Kidney (tissue), 14 donors: ENCODE data around the gene PDZD2. TPM values are rescaled to one million over a fixed set of nuclear protein-coding genes. Genes with fewer than 3 reads are reported as not detected.
"Not testable (repeated sequence)": the region's sequence is repeated elsewhere in the genome, so short reads cannot be mapped to it uniquely, and the experiment has no call there.

Source experiments
- DNase-seq, 5 donors: peaks; one replicate each; pipeline ENCODE4 v3.0.0-alpha.2; 2013 to 2020
- FAIRE-seq: peaks from 2 replicates; lab custom pipeline; 2012; peaks lifted over from hg19 to GRCh38; lab: Jason Lieb, UNC
- H3K27ac ChIP-seq, 2 donors: one replicate each; pipeline ENCODE4 v1.7.0; 2013; ENCODE audit warnings: low read depth in 2 of 2, low read length in 2 of 2, inconsistent platforms in 1 of 2
- H3K27me3 ChIP-seq: one replicate; pipeline ENCODE4 v1.7.1; 2013; ENCODE audit warnings: low read length, inconsistent platforms; ENCODE audit not compliant: control insufficient read depth, insufficient read depth
- H3K36me3 ChIP-seq, 3 donors: one replicate each; pipeline versions ENCODE4 v1.7.0 to v1.7.1; 2013; ENCODE audit warnings: low read length in 3 of 3, control low read depth in 1 of 3, inconsistent platforms in 1 of 3; ENCODE audit not compliant: insufficient read depth in 3 of 3, control insufficient read depth in 2 of 3
- H3K4me1 ChIP-seq, 3 donors: one replicate each; pipeline versions ENCODE4 v1.7.0 to v1.7.1; 2013; ENCODE audit warnings: low read length in 3 of 3, inconsistent platforms in 1 of 3, low read depth in 1 of 3; ENCODE audit not compliant: control insufficient read depth in 2 of 3, insufficient read depth in 2 of 3
- H3K4me3 ChIP-seq, 3 donors: one replicate each; pipeline versions ENCODE4 v1.7.0 to v1.8.1; 2013; ENCODE audit warnings: low read length in 3 of 3, control low read depth in 1 of 3, inconsistent platforms in 1 of 3
- H3K9ac ChIP-seq, 3 donors: one replicate each; pipeline versions ENCODE4 v1.7.0 to v1.7.1; 2013; ENCODE audit warnings: low read length in 3 of 3, control low read depth in 1 of 3, inconsistent platforms in 1 of 3
- H3K9me3 ChIP-seq, 3 donors: one replicate each; pipeline versions ENCODE4 v1.7.0 to v1.7.1; 2013; ENCODE audit warnings: low read length in 3 of 3, control low read depth in 1 of 3, inconsistent platforms in 1 of 3; ENCODE audit not compliant: control insufficient read depth in 2 of 3, insufficient read depth in 1 of 3
- intact Hi-C: fragments of 100-400 bp; cut with DNase I; formaldehyde crosslinking; loops from one replicate; pipeline ENCODE4 v1.11.1; 2022
- polyA plus RNA-seq: library from polyadenylated mRNA; stranded (reverse); fragments of 350-450 nt; fragmentation: Illumina TruSeq; extraction: RNeasy Lipid Tissue Mini Kit (QIAGEN cat#74804); gene quantifications from one replicate; pipeline ENCODE4 v1.2.3, GENCODE V29; 2014; ENCODE audit warnings: low read depth, low replicate concordance; ENCODE audit not compliant: insufficient read depth
- total RNA-seq: library from RNA; stranded (reverse); fragmentation: NEBNext Ultra II Directional; extraction: Animal tissue kit (Norgen Biotek cat#: 25700); gene quantifications from one replicate; pipeline ENCODE4 v1.2.1, GENCODE V29; 2021
- TF ChIP-seq, protein P1 (sequence below): IDR thresholded peaks from 3 replicates; pipeline ENCODE4 v1.5.1; 2012; ENCODE audit warnings: mild to moderate bottlenecking, moderate library complexity, borderline replicate concordance; ENCODE audit not compliant: insufficient read depth; ENCODE audit errors: extremely low read depth
- donor health status: control.
- donor health status: control.
- donor health status: control.
- donor health status: control.
- donor health status: control.
- donor health status: DM: yes; HTN: yes; CAD: no.
- donor health status: Normal renal cell carcinoma (clear cell type).

PDZD2 gene
- total and polyA plus RNA-seq, 2 donors from 2014 or later = 6.2 to 14.8 TPM

DNA sequence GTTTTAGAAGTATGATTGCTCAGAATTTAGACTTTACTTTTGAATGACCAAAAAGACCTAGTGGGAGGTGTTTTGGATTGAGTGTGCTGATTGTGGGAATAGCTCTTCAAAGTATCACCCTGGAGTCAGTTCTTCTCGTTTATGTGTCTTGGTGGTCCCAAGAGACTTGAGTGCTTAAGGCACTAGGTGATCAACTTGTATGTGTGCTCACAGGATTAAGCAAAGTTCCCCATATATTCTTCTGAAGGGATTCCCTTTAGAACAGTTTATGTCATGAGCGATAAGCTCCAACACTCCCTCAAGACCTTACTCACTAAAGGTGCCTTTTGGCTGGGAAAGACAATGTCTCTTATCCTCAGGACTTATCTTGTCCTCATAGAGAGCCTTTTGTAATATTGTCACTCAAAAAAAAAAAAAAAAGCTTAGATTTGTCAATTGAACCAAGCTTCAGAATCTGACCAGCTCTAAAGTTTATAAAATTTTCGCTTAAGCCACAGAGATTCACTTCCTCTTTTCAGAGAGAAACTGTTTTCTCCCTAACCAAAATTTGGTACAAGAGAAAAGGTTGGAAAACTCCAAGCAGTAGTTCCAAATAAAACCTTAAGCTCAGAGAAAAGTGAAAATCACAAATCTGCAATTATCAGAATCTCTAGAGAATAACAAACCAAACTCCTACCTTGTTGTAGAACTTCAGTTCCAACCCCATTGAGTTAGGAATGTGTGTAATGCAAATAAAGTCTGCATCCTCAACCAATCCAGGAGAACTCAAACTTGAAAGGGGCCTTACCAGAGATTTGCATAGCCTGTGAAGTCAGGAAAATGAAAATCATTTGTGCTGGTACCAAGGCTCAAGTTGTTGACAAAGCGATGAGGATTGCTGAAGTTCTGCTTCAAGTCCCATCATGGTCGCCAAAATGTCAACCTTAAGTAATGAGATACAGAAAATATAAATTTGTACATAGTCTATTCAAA, 40.0 kb upstream of the PDZD2 start:
- Histone ChIP-seq H3K9ac (no peak overlapping the region), H3K36me3 (no peaks in the 10 kb centered on the region), H3K27me3 (no peaks in the 10 kb centered on the region), H3K9me3 (no peaks in the 10 kb centered on the region), H3K4me3 (no peak overlapping the region), H3K27ac (no peak overlapping the region), H3K4me1 (no peaks in the 10 kb centered on the region)
- intact Hi-C loops = no loop called here
- no peak for FAIRE-seq
- TF ChIP-seq, protein P1, sequence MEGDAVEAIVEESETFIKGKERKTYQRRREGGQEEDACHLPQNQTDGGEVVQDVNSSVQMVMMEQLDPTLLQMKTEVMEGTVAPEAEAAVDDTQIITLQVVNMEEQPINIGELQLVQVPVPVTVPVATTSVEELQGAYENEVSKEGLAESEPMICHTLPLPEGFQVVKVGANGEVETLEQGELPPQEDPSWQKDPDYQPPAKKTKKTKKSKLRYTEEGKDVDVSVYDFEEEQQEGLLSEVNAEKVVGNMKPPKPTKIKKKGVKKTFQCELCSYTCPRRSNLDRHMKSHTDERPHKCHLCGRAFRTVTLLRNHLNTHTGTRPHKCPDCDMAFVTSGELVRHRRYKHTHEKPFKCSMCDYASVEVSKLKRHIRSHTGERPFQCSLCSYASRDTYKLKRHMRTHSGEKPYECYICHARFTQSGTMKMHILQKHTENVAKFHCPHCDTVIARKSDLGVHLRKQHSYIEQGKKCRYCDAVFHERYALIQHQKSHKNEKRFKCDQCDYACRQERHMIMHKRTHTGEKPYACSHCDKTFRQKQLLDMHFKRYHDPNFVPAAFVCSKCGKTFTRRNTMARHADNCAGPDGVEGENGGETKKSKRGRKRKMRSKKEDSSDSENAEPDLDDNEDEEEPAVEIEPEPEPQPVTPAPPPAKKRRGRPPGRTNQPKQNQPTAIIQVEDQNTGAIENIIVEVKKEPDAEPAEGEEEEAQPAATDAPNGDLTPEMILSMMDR = no peak
- no peak for DNase-seq

DNA sequence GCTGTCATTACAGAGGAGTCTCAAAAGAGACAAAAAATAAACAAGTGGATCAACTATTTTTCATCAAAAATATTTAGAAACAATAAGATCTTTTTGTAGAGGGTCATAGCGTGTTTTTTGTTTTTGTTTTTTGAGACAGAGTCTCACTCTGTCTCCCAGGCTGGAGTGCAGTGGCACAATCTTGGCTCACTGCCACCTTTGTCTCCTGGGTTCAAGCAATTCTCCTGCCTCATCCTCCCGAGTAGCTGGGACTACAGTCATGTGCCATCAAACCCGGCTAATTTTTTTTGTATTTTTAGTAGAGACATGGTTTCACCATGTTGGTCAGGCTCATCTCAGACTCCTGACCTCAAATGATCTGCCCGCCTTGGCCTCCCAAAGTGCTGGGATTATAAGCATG, 36.6 kb upstream of the PDZD2 start:
- intact Hi-C loops, FAIRE-seq, H3K27me3 ChIP-seq: not testable (repeated sequence)

DNA sequence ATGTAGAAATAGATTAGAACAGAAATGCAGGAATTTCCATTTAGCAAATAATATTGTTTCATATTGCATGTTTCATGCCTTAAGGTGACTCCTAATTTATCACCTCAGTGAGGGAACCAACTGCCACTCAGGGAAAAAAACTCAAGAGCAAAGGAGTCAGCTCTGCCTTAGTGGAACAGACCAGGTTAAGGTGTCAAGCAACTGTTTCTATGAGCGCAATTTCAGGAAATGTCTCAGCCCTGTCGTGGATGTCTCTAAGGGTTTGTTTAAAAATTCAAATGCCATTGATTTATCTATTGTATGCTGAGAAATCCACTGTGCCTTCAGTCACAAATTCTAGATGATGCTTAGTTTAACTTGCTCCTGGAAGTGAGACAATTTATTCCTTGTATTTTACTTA, 34.7 kb upstream of the PDZD2 start:
- no peaks in the 10 kb centered on the region for H3K36me3 ChIP-seq
- H3K4me1 ChIP-seq = no peaks in the 10 kb centered on the region
- DNase-seq = no peak
- H3K4me3 ChIP-seq = no peak overlapping the region
- H3K9me3 ChIP-seq = no peaks in the 10 kb centered on the region
- H3K9ac ChIP-seq = no peak overlapping the region
- intact Hi-C loops = no loop called here
- H3K27ac ChIP-seq = no peak overlapping the region
- H3K27me3 ChIP-seq = no peaks in the 10 kb centered on the region
- no peak for FAIRE-seq
- TF ChIP-seq, protein P1 = no peak

More for the DNA sequence above, 36.6 kb upstream of the PDZD2 start:
- not testable (repeated sequence) for H3K9ac ChIP-seq, DNase-seq, H3K4me3 ChIP-seq, H3K36me3 ChIP-seq, H3K27ac ChIP-seq, H3K4me1 ChIP-seq, H3K9me3 ChIP-seq

DNA sequence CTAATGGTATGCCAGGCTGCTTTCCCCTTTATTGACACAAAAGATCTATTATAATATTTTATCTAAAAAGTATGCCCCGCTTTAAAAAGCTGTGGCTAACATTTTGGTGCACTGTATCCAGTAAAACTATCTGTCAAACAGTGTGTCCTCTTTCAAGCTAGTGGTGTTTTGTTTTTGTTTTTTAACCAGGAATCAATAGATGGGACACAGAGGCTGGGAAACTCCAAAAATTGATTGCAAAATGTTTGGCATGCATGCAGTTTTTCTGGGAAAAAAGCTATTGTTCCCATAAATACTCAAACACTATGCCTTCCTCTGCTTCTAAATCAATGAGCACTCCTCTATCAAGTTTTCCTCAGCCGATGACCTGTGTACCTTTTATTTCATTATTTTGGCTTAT, 34.3 kb upstream of the PDZD2 start:
- H3K9ac ChIP-seq = no peak overlapping the region
- no peak overlapping the region for H3K27ac ChIP-seq
- intact Hi-C loops = no loop called here
- FAIRE-seq (no peak), DNase-seq (no peak)
- TF ChIP-seq, protein P1 = no peak
- H3K27me3 ChIP-seq = no peaks in the 10 kb centered on the region
- H3K4me3 ChIP-seq = no peak overlapping the region
- H3K36me3 ChIP-seq = no peaks in the 10 kb centered on the region
- H3K9me3 ChIP-seq = no peaks in the 10 kb centered on the region
- no peaks in the 10 kb centered on the region for H3K4me1 ChIP-seq
